IMR-90 (cell line): Measurements from ENCODE around the gene MFSD12. TPM values are rescaled to one million over a fixed set of nuclear protein-coding genes. Genes with fewer than 3 reads are reported as not detected.

Experiments
- ATAC-seq: fragments of 200-7000 bp; cut with Tn5 transposase; 2 replicates; pipeline ENCODE4 v1.9.1; 2020; ENCODE audit warnings: low read depth, mild to moderate bottlenecking, moderate library complexity
- BruUV-seq: library from RNA; stranded (reverse); fragments of 400-500 nt; replicated peaks from 2 replicates; lab custom pipeline; 2021; lab: Mats Ljungman, UMichigan
- CTCF ChIA-PET: fragments of 300-600 bp; formaldehyde crosslinking; extraction: SDS; loops from one replicate; lab custom pipeline; 2021; ENCODE audit warnings: antibody characterized with exemption; lab: Yijun Ruan, JAX
- POLR2A ChIA-PET: fragments of 300-600 bp; sonication (Branson Sonifier 250); formaldehyde crosslinking; loops from one replicate; lab custom pipeline; 2022; ENCODE audit warnings: antibody characterized with exemption; ENCODE audit not compliant: unreplicated experiment; lab: Charles Lee
- DNase-seq: peaks from one replicate; pipeline ENCODE4 v3.0.0; 2013
- H2AFZ ChIP-seq: replicated peaks from 2 replicates; pipeline ENCODE3; 2013; ENCODE audit warnings: low read length, mild to moderate bottlenecking; ENCODE audit not compliant: poor library complexity
- H2AK5ac ChIP-seq: 2 replicates; pipeline ENCODE4 v1.6.1; 2013; ENCODE audit warnings: low read depth, low read length, inconsistent platforms
- H2AK9ac ChIP-seq: replicated peaks from 2 replicates; pipeline ENCODE3; 2013; ENCODE audit warnings: mild to moderate bottlenecking, low read depth, low read length, moderate library complexity; ENCODE audit not compliant: poor library complexity
- H2BK120ac ChIP-seq: 2 replicates; pipeline ENCODE4 v1.6.1; 2013; ENCODE audit warnings: low read depth, low read length, inconsistent platforms
- H2BK15ac ChIP-seq: 3 replicates; pipeline ENCODE4 v1.6.1; 2013; ENCODE audit warnings: low read depth, low read length, inconsistent platforms
- H2BK20ac ChIP-seq: 2 replicates; pipeline ENCODE4 v1.6.1; 2013; ENCODE audit warnings: low read depth, mild to moderate bottlenecking, inconsistent platforms, low read length, moderate library complexity
- H2BK5ac ChIP-seq: 2 replicates; pipeline ENCODE4 v1.6.1; 2013; ENCODE audit warnings: mild to moderate bottlenecking, low read depth, low read length, inconsistent platforms; ENCODE audit not compliant: poor library complexity, severe bottlenecking
- H3K14ac ChIP-seq: replicated peaks from 2 replicates; pipeline ENCODE4 v1.6.1; 2013; ENCODE audit warnings: low read depth, low read length, inconsistent platforms
- H3K18ac ChIP-seq: 2 replicates; pipeline ENCODE4 v1.6.1; 2013; ENCODE audit warnings: low read depth, low read length, control low read depth
- H3K23ac ChIP-seq: 2 replicates; pipeline ENCODE4 v1.6.1; 2013; ENCODE audit warnings: low read depth, low read length, inconsistent platforms
- H3K27ac ChIP-seq: 2 replicates; pipeline ENCODE4 v1.5.1; 2013; ENCODE audit warnings: mild to moderate bottlenecking, control low read depth, low read length; ENCODE audit not compliant: insufficient read depth
- H3K27me3 ChIP-seq: 2 replicates; pipeline ENCODE4 v1.6.1; 2013; ENCODE audit warnings: low read length; ENCODE audit not compliant: control insufficient read depth, insufficient read depth
- H3K36me3 ChIP-seq: 2 replicates; pipeline ENCODE4 v1.6.1; 2013; ENCODE audit warnings: low read length, mixed read lengths; ENCODE audit not compliant: control insufficient read depth, insufficient read depth
- H3K4ac ChIP-seq: 2 replicates; pipeline ENCODE4 v1.6.1; 2013; ENCODE audit warnings: low read depth, low read length, inconsistent platforms
- H3K4me1 ChIP-seq: 2 replicates; pipeline ENCODE4 v1.6.1; 2013; ENCODE audit warnings: low read length, mixed read lengths; ENCODE audit not compliant: control insufficient read depth, insufficient read depth
- H3K4me2 ChIP-seq: 2 replicates; pipeline ENCODE4 v1.6.1; 2013; ENCODE audit warnings: low read depth, mild to moderate bottlenecking, control low read depth, low read length, moderate library complexity
- H3K4me3 ChIP-seq: 2 replicates; pipeline ENCODE4 v1.5.1; 2013; ENCODE audit warnings: low read depth, mild to moderate bottlenecking, control low read depth, low read length, moderate library complexity; ENCODE audit not compliant: insufficient read depth
- H3K56ac ChIP-seq: 2 replicates; pipeline ENCODE4 v1.6.1; 2013; ENCODE audit warnings: low read length, inconsistent platforms; ENCODE audit not compliant: insufficient read depth; ENCODE audit errors: extremely low read depth
- H3K79me1 ChIP-seq, 2 experiments: 2 replicates each; pipeline ENCODE4 v1.6.1; 2013; ENCODE audit warnings: low read length in 2 of 2, inconsistent platforms in 1 of 2, low read depth in 1 of 2
- H3K9ac ChIP-seq: 2 replicates; pipeline ENCODE4 v1.6.1; 2013; ENCODE audit warnings: low read depth, low read length, control low read depth
- H3K9me1 ChIP-seq: 2 replicates; pipeline ENCODE4 v1.6.1; 2013; ENCODE audit warnings: low read length, inconsistent platforms; ENCODE audit not compliant: insufficient read depth
- H3K9me3 ChIP-seq: 2 replicates; pipeline ENCODE4 v1.6.1; 2013; ENCODE audit warnings: low read length; ENCODE audit not compliant: control insufficient read depth, insufficient read depth
- H4K20me1 ChIP-seq: 2 replicates; pipeline ENCODE4 v1.6.1; 2013; ENCODE audit warnings: low read length, inconsistent platforms; ENCODE audit not compliant: insufficient read depth
- H4K5ac ChIP-seq: 2 replicates; pipeline ENCODE4 v1.6.1; 2013; ENCODE audit warnings: mild to moderate bottlenecking, low read depth, low read length, control low read depth
- H4K8ac ChIP-seq, 2 experiments: 2 replicates each; pipeline ENCODE4 v1.6.1; 2013; ENCODE audit warnings: low read depth in 2 of 2, low read length in 2 of 2, control low read depth in 1 of 2, inconsistent platforms in 1 of 2
- H4K91ac ChIP-seq: 2 replicates; pipeline ENCODE4 v1.6.1; 2013; ENCODE audit warnings: low read depth, low read length, inconsistent platforms; ENCODE audit not compliant: insufficient read depth
- BHLHE40 ChIP-seq: fragments of 150-350 bp; IDR thresholded peaks from 2 replicates; pipeline ENCODE4 v1.6.1; 2016; ENCODE audit warnings: mild to moderate bottlenecking, low read depth, low read length
- CHD1 ChIP-seq: IDR thresholded peaks from 2 replicates; pipeline ENCODE4 v1.6.1; 2012; ENCODE audit warnings: low read depth, low read length, improper control_type of control experiment
- ELK1 ChIP-seq: fragments of 150-350 bp; IDR thresholded peaks from 2 replicates; pipeline ENCODE4 v1.6.1; 2016; ENCODE audit warnings: low read depth, mild to moderate bottlenecking, low read length, moderate library complexity, borderline replicate concordance
- FOS ChIP-seq: fragments of 150-350 bp; IDR thresholded peaks from 2 replicates; pipeline ENCODE4 v1.6.1; 2016; ENCODE audit warnings: low read depth, low read length
- MAFK ChIP-seq: IDR thresholded peaks from 2 replicates; pipeline ENCODE4 v1.6.1; 2012; ENCODE audit warnings: low read depth, low read length, improper control_type of control experiment
- MAZ ChIP-seq: IDR thresholded peaks from 2 replicates; pipeline ENCODE4 v1.6.1; 2012; ENCODE audit warnings: low read depth, mild to moderate bottlenecking, low read length, improper control_type of control experiment, moderate library complexity, borderline replicate concordance
- MXI1 ChIP-seq: IDR thresholded peaks from 2 replicates; pipeline ENCODE4 v1.6.1; 2012; ENCODE audit warnings: low read depth, mild to moderate bottlenecking, low read length, moderate library complexity, borderline replicate concordance
- NFE2L2 ChIP-seq: fragments of 150-350 bp; IDR thresholded peaks from 2 replicates; pipeline ENCODE4 v1.6.1; 2016; ENCODE audit warnings: low read depth, mild to moderate bottlenecking, low read length
- POLR2A ChIP-seq: IDR thresholded peaks from 2 replicates; pipeline ENCODE4 v1.6.1; 2012; ENCODE audit warnings: mild to moderate bottlenecking, low read depth, low read length
- RAD21 ChIP-seq: IDR thresholded peaks from 2 replicates; pipeline ENCODE4 v1.6.1; 2012; ENCODE audit warnings: low read length, improper control_type of control experiment
- RCOR1 ChIP-seq: IDR thresholded peaks from 2 replicates; pipeline ENCODE4 v1.6.1; 2012; ENCODE audit warnings: mild to moderate bottlenecking, low read length, improper control_type of control experiment; ENCODE audit not compliant: insufficient replicate concordance
- RFX5 ChIP-seq: IDR thresholded peaks from 2 replicates; pipeline ENCODE4 v1.8.0; 2012; ENCODE audit warnings: low read depth, mild to moderate bottlenecking, low read length, moderate library complexity
- SMC3 ChIP-seq: fragments of 150-350 bp; IDR thresholded peaks from 2 replicates; pipeline ENCODE4 v1.6.1; 2016; ENCODE audit warnings: low read depth, mild to moderate bottlenecking, antibody characterized with exemption, low read length, moderate library complexity
- WGBS, 2 experiments: methylation state at CpG; one replicate each; pipeline versions ENCODE4 v1.1.5 to v1.1.7; 2013; ENCODE audit warnings: missing lambda C conversion rate in 2 of 2; ENCODE audit not compliant: insufficient read length in 1 of 2; ENCODE audit errors: extremely low coverage in 2 of 2; 5-methylcytosine and 5-hydroxymethylcytosine counted together
- dilution Hi-C: fragments of 300-500 bp; cut with HindIII; formaldehyde crosslinking; loops from one replicate; pipeline ENCODE4 v1.14.3; 2018; ENCODE audit warnings: low sequenced_read_pairs; ENCODE audit not compliant: unreplicated experiment
- in situ Hi-C: fragments of 300-500 bp; cut with MboI; formaldehyde crosslinking; loops from 3 replicates; pipeline ENCODE4 v1.14.3; 2019; ENCODE audit warnings: low sequenced_read_pairs, inconsistent platforms, mixed read lengths
- intact Hi-C: fragments of 100-400 bp; cut with micrococcal nuclease; formaldehyde crosslinking; loops from 2 replicates; pipeline ENCODE4 v1.10.0; 2022
- polyA plus RNA-seq, 3 experiments: library from polyadenylated mRNA; depleted of rRNA; stranded (reverse); fragments of >200 nt; gene quantifications; 2 replicates each; pipeline ENCODE4 v1.2.3, GENCODE V29; 2012; ENCODE audit warnings: low replicate concordance in 1 of 3
- total RNA-seq: library from RNA; depleted of rRNA; stranded (reverse); fragments of >200 nt; gene quantifications from 2 replicates; pipeline ENCODE4 v1.2.3, GENCODE V29; 2012
- TF ChIP-seq, protein P1 (sequence below): conservative IDR thresholded peaks from 2 replicates; pipeline ENCODE4 v1.5.1; 2012; ENCODE audit warnings: mild to moderate bottlenecking, low read depth, low read length, improper control_type of control experiment
- TF ChIP-seq, protein P2 (sequence below): fragments of 150-350 bp; IDR thresholded peaks from 2 replicates; pipeline ENCODE4 v1.6.1; 2017; ENCODE audit warnings: mild to moderate bottlenecking, antibody characterized with exemption, low read length, low read depth

The MFSD12 gene
- total and polyA plus RNA-seq, 2 of the 4 experiments (the other 2 are of a cell fraction): 20.4 to 77.2 TPM

- no peak overlapping the region for H2BK20ac ChIP-seq
- no peak overlapping the region for H3K4me2 ChIP-seq
- no peak overlapping the region for H3K4ac ChIP-seq
- intact Hi-C loops (no loop called here), dilution Hi-C loops (no loop called here), in situ Hi-C loops (no loop called here)
- H3K27ac ChIP-seq: 0 out of 2 replicates have a peak overlapping the region, but pooled peaks have one; percentile 9
- no peak overlapping the region for H4K5ac ChIP-seq
- H3K9me1 ChIP-seq: no peaks in the 10 kb centered on the region
- H3K56ac ChIP-seq: no peak overlapping the region
- no peak overlapping the region for H3K18ac ChIP-seq
- H3K9ac ChIP-seq: no peak overlapping the region
- H2BK120ac ChIP-seq: no peak overlapping the region
- H3K14ac ChIP-seq: no peak overlapping the region
- no peak overlapping the region for H3K4me3 ChIP-seq
- POLR2A ChIA-PET: no interaction called here
- CTCF ChIA-PET: no interaction called here
- H3K27me3 ChIP-seq: no peaks in the 10 kb centered on the region
- H2AK9ac ChIP-seq: no peak overlapping the region
- H3K4me1 ChIP-seq: no peaks in the 10 kb centered on the region
- H4K8ac ChIP-seq: no peak overlapping the region
- BruUV-seq: no TSS peak
- TF ChIP-seq CHD1: no peak
- TF ChIP-seq RAD21: no peak
- no peak for TF ChIP-seq MAZ
- no peak for TF ChIP-seq BHLHE40
- no peak for TF ChIP-seq NFE2L2
- no peak for TF ChIP-seq POLR2A
- TF ChIP-seq, protein P1, sequence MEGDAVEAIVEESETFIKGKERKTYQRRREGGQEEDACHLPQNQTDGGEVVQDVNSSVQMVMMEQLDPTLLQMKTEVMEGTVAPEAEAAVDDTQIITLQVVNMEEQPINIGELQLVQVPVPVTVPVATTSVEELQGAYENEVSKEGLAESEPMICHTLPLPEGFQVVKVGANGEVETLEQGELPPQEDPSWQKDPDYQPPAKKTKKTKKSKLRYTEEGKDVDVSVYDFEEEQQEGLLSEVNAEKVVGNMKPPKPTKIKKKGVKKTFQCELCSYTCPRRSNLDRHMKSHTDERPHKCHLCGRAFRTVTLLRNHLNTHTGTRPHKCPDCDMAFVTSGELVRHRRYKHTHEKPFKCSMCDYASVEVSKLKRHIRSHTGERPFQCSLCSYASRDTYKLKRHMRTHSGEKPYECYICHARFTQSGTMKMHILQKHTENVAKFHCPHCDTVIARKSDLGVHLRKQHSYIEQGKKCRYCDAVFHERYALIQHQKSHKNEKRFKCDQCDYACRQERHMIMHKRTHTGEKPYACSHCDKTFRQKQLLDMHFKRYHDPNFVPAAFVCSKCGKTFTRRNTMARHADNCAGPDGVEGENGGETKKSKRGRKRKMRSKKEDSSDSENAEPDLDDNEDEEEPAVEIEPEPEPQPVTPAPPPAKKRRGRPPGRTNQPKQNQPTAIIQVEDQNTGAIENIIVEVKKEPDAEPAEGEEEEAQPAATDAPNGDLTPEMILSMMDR: no peak
- TF ChIP-seq RCOR1: no peak
- TF ChIP-seq RFX5: no peak
- no peak for TF ChIP-seq MXI1
- TF ChIP-seq FOS: no peak
- no peak for TF ChIP-seq MAFK
- TF ChIP-seq ELK1: no peak
- TF ChIP-seq, protein P2, sequence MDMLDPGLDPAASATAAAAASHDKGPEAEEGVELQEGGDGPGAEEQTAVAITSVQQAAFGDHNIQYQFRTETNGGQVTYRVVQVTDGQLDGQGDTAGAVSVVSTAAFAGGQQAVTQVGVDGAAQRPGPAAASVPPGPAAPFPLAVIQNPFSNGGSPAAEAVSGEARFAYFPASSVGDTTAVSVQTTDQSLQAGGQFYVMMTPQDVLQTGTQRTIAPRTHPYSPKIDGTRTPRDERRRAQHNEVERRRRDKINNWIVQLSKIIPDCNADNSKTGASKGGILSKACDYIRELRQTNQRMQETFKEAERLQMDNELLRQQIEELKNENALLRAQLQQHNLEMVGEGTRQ: no peak
- no peak for TF ChIP-seq SMC3
- 91% methylated on average over 12 of the region's 27 CpGs; no CpG with 5 or more reads in 1 of the 2 experiments for WGBS, 2 experiments
- ATAC-seq (no peak), DNase-seq (no peak)
- peaks cover 9 to 31% of the 10 kb centered on the region in 2 experiments; a peak in 3 of 4 replicates for H3K79me1 ChIP-seq
- no peak overlapping the region for H2AFZ ChIP-seq
- no peaks in the 10 kb centered on the region for H3K9me3 ChIP-seq
- no peak overlapping the region for H2BK15ac ChIP-seq
- no peak overlapping the region for H4K91ac ChIP-seq
- no peak overlapping the region for H2AK5ac ChIP-seq
- H2BK5ac ChIP-seq: no peak overlapping the region
- no peak overlapping the region for H3K23ac ChIP-seq
- H3K36me3 ChIP-seq: peaks cover 48% of the 10 kb centered on the region
- peaks cover 30% of the 10 kb centered on the region for H4K20me1 ChIP-seq
These were observed 20.8 kb downstream of the MFSD12 start for GRCh38 chr19:3536429-3537100.
